Vagina (tissue), 2 donors: Measurements from ENCODE around the gene MDP1.

Experiments
- POLR2A ChIP-seq, 2 donors: fragments of 450-650 bp; IDR thresholded peaks; one replicate each; pipeline ENCODE4 v1.6.1; 2017; ENCODE audit warnings: antibody characterized with exemption in 2 of 2, mild to moderate bottlenecking in 2 of 2, moderate library complexity in 2 of 2
- POLR2AphosphoS5 ChIP-seq, 2 donors: sonication (generic); formaldehyde crosslinking; IDR thresholded peaks; one replicate each; pipeline ENCODE4 v1.9.0; 2017; ENCODE audit warnings: antibody characterized with exemption in 2 of 2, mild to moderate bottlenecking in 2 of 2, low read depth in 1 of 2; ENCODE audit not compliant: insufficient read depth in 1 of 2
- TF ChIP-seq, protein P1 (sequence below), 3 experiments: fragments of 450-650 bp in 2 of 3; fragments of 200-600 bp in 1 of 3; sonication (generic) in 1 of 3; IDR thresholded peaks; one replicate each; pipeline ENCODE4 v1.5.1; 2017 to 2019; ENCODE audit warnings: antibody characterized with exemption in 3 of 3, mild to moderate bottlenecking in 2 of 3, moderate library complexity in 2 of 3

DNA sequence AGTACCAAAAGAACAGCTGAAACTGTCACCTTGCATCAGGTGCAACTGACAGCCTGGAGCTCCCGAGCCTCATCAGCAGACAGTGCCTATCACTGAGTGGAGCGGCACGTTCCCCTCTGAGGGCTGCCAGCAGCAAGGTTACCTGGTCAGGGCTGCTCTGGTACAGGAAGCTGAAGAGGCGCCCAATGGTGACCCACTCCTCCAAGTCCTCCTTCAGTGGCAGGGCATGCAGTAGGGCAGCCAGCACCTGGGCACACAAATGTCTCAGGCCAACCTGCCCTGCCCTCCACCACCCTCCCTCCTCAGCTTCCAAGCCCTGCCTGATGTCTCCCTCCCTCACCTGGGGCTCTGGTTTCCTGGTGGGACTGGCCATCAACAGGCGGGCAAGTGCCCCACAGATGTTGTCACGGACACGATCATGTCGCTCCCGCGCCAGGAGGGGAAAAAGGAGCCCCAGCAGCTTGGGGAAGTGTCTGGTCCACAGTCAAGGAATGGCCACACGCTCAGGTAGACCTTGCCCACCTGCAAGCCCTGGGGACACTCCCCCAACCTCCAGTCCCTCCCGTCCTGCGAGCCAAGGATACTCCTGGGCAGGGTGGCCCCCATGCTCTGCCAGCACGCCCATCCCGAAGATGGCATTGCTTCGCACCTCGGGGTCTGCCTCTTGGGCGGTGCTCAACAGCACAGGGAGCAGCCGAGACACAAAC, 34.3 kb downstream of the MDP1 start:
- TF ChIP-seq, protein P1, sequence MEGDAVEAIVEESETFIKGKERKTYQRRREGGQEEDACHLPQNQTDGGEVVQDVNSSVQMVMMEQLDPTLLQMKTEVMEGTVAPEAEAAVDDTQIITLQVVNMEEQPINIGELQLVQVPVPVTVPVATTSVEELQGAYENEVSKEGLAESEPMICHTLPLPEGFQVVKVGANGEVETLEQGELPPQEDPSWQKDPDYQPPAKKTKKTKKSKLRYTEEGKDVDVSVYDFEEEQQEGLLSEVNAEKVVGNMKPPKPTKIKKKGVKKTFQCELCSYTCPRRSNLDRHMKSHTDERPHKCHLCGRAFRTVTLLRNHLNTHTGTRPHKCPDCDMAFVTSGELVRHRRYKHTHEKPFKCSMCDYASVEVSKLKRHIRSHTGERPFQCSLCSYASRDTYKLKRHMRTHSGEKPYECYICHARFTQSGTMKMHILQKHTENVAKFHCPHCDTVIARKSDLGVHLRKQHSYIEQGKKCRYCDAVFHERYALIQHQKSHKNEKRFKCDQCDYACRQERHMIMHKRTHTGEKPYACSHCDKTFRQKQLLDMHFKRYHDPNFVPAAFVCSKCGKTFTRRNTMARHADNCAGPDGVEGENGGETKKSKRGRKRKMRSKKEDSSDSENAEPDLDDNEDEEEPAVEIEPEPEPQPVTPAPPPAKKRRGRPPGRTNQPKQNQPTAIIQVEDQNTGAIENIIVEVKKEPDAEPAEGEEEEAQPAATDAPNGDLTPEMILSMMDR (IDR thresholded peaks at IDR 0.05), result no peak
- no peak for TF ChIP-seq POLR2A (IDR thresholded peaks at IDR 0.05)
- no peak for TF ChIP-seq POLR2AphosphoS5 (IDR thresholded peaks at IDR 0.05; ENCODE audit: insufficient read depth in 1 of 2, low read depth in 1 of 2)
